GM15510 (cell line): Measurements from ENCODE around the gene RFTN1.

Source experiments
- POLR2A ChIP-seq: IDR thresholded peaks from 3 replicates; pipeline ENCODE4 v1.6.1; 2011; ENCODE audit warnings: borderline replicate concordance; ENCODE audit not compliant: insufficient read length; ENCODE audit errors: extremely low read depth

Gene RFTN1

GRCh38 chr3:16394639-16395038 lies 118.9 kb downstream of the RFTN1 start:
- TF ChIP-seq POLR2A, result no peak

DNA sequence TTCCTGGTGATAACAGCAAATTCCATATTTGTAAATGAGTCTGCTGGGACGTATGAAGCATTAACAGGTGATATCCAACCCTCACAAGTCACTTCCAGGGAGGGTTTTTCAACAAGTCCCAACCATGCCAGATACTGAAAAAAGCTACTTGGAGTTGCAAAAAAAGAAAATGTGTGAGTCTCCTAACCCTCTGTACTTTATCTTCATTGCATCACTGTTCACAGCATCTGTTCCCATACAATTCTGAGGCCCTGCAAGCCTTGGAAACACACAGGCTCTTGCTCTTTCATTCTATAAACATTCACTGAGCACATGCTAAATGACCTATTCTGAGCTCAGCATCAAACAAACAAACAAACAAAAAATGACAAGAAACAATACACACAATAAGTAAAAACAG lies 120.8 kb downstream of the RFTN1 start:
- TF ChIP-seq POLR2A, result no peak

- no peak for TF ChIP-seq POLR2A
These were observed 121.4 kb downstream of the RFTN1 start for GRCh38 chr3:16392065-16392464.

GRCh38 chr3:16390581-16390980 lies 122.9 kb downstream of the RFTN1 start:
- no peak for TF ChIP-seq POLR2A

- TF ChIP-seq POLR2A, result no peak
These were observed 124.6 kb downstream of the RFTN1 start for GRCh38 chr3:16388850-16389441.

DNA sequence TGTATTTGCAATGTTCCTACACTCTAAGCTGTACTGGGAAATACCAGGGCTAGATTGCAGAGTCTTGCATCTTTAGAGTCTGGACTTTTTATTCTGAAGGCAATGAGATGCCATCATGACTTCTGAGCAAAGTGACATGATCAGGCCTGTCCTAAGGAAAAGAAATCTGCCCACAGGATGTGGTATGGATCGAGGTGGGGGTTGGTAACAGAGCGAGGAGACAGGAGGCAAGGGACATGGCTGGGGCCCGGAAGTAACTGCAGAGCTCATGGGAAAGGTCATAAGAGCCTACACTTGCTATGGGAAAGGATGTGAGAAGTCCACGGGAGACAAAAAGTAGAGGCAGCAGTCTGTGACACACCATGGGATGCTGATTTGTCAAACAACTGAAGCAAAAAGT lies 126.9 kb downstream of the RFTN1 start:
- TF ChIP-seq POLR2A, result no peak

DNA sequence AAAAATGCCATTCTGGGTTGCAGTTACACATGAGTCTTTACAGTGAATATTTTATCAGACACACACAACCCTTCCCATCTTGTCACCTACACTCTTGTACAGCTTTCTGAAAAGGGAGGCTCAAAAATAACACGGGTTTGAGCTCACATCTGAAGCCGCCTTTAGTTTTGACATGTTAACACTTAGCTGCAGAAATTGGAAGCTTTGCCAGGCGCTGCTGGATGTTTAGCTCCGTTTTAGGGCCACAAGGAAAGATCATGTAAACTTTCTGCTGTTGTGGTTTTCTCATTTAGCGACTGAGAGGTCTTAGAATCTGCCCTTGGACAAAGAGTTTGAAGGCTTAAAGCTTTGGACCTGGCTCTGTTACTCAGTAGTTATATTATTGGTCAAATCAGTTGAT lies 128.3 kb downstream of the RFTN1 start:
- no peak for TF ChIP-seq POLR2A

GRCh38 chr3:16383864-16384263 lies 129.6 kb downstream of the RFTN1 start:
- TF ChIP-seq POLR2A, result no peak

DNA sequence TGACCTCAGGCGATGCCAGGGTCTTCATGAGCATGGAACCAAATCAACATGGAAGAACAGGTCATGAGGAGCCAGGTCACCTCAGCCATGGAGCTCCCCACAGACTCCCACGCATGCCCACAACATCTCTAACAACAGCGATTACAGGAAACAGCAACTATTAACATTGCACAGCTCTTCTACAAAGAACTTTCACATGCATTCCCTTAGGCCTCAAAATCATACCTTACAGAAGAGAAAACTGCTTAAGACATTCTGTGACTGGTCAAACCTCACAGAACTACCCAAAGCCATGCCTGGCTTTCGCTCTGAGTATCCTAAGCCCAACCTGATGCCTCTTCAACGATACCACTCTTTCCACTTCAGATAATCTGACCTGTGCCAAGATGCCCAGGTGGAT lies 130.7 kb downstream of the RFTN1 start:
- TF ChIP-seq POLR2A, result no peak

GRCh38 chr3:16381426-16381825 lies 132.1 kb downstream of the RFTN1 start:
- TF ChIP-seq POLR2A, result no peak

DNA sequence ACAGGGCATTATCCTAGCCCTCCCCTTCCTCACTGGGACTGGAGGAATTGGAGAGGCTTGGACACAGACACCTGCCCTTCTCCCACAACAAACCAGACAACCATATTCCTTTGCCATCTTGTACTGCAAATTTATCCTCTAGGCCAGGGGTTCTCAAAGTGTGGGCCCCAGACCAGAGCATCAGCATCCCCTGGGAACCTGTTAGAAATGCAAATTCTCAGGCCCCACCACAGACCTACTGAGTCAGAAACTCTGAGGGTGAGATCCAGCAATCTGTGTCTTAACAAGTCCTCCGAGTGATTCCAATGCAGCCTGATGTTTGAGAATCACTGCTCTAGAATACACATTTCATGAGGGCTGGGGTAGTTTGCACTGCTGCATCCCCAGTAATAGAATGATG lies 133.1 kb downstream of the RFTN1 start:
- TF ChIP-seq POLR2A, result no peak

GRCh38 chr3:16379838-16380237 lies 133.7 kb downstream of the RFTN1 start:
- TF ChIP-seq POLR2A, result no peak

DNA sequence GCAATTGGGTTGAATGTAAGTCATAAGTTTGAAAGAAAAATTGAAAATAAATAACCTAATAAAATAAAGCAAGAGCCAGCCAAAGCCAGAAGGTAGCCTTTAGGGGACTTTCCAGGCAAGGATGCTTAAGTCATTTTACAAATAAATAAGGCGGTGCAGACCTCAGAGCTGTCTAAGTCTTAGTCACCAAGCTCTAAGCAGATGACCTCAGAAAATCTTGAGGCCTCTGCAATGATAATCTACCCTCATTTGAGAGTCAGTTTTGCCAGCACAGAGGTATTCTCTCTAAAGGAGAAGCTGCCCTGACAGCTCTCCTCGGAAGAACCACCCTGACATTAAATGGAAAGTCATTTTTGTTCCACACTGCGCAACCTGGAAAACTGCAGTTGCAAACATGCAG lies 134.6 kb downstream of the RFTN1 start:
- no peak for TF ChIP-seq POLR2A

DNA sequence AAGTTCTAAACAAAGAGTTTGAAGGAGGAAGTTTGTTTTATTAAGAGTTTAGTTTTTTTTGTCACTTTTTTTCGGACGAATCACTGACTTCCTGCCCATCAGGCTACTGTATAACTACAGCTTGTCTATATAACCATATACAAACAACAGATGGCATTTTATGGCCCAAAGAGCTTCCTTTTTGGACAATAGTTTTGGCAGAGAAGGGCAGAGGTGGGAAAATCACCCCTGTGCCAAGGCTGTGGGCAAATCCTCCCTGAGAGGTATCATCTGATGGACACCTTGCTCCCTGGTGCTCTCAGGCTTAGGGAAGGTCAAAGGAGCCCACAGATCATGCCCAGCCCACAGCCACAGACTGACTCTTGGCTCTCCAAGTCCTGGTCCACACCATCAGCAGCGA lies 135.1 kb downstream of the RFTN1 start:
- TF ChIP-seq POLR2A, result no peak

DNA sequence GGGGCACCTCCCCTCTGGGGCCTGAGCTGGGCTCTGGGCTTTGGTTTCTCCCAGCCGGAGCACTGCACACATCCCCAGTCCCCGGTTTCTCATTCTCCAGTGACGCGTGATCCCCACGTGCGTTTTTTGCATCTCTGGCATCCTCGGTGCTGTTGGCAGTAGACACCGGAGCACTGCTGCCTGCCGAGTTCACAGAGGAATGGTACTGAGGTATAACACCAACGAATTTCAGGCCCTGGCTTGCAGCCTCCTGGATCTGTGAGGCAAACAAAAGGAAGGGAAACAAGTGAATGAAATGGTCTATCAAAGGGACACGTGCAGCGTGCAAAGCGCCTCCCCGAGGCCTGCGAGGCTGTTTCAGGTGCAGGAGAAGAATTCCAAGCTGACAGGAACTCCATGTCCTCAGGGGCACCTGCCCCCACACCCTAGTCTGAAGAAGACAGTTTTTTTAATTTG lies 135.6 kb downstream of the RFTN1 start:
- TF ChIP-seq POLR2A, result no peak

DNA sequence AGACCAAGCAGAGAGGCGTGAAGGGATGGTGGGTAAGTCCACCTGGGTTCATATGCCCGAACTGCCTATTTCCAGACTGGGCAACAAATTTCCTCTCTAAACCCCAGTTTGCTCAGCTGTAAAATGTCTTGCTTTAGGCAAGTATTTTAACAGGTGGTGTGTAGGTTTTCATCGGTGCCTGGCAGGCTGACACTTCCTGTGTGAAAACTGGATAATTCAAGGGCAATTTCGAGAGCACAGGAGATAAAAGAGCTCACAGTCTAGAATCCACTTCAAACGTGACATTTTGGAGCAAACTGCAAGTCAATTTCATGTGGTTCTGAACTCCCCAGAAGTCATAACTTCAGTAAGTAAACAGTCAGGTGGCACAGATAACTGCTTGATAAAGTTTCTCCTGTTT lies 136.3 kb downstream of the RFTN1 start:
- no peak for TF ChIP-seq POLR2A

DNA sequence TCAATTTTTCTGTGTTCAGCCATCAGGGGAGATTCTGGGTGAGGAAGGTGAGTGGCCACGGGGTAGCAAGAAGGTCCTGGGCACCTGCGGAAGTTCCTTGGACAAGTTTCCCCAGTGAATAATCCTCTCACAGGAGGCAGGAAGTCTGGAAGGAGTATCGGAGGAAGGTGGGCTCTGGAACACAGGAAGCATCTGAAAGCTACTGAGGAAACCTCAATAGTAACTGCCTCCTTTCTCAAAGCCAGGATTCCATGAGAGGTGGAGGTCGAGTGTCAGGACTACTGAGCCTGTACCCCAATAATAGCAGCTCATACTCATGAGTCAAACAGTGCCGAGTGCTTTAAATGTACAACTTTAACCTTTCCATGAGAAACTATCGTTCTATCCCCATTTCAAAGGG lies 137.6 kb downstream of the RFTN1 start:
- TF ChIP-seq POLR2A, result no peak
